Caco-2 (cell line): ENCODE results near the gene FILIP1. TPM values are rescaled to one million over a fixed set of nuclear protein-coding genes. Genes with fewer than 3 reads are reported as not detected.
A peak's percentile ranks its signal among the peaks of the same experiment; 100 is the strongest.

Experiments used
- BruUV-seq: library from RNA; stranded (reverse); fragments of 400-500 nt; replicated peaks from 2 replicates; lab custom pipeline; 2021; lab: Mats Ljungman, UMichigan
- CTCF ChIA-PET: fragments of 300-600 bp; sonication (Branson Sonifier 250); formaldehyde crosslinking; loops from one replicate; lab custom pipeline; 2022; ENCODE audit warnings: antibody characterized with exemption; lab: Charles Lee
- POLR2A ChIA-PET: fragments of 300-600 bp; sonication (Branson Sonifier 250); formaldehyde crosslinking; loops from one replicate; lab custom pipeline; 2022; ENCODE audit warnings: antibody characterized with exemption; lab: Charles Lee
- DNase-seq, 2 experiments: peaks; one replicate each; pipeline versions ENCODE4 v3.0.0 to v3.0.0-alpha.2; 2020 to 2022
- H3K27me3 ChIP-seq: replicated peaks from 2 replicates; pipeline ENCODE4 v1.6.0; 2011; ENCODE audit warnings: low read length; ENCODE audit not compliant: control insufficient read depth, insufficient read depth
- H3K36me3 ChIP-seq: 2 replicates; pipeline ENCODE4 v1.5.1; 2011; ENCODE audit warnings: low read length; ENCODE audit not compliant: control insufficient read depth, insufficient read depth
- H3K4me1 ChIP-seq: fragments of 250-450 bp; sonication (Bioruptor Pico); 2 replicates; pipeline ENCODE4 v1.5.1; 2020; ENCODE audit warnings: mild to moderate bottlenecking
- H3K4me3 ChIP-seq: 2 replicates; pipeline ENCODE4 v1.5.1; 2011; ENCODE audit warnings: low read depth, mild to moderate bottlenecking, control low read depth, low read length
- H3K9me3 ChIP-seq: fragments of 250-450 bp; sonication (Bioruptor Pico); 2 replicates; pipeline ENCODE4 v1.5.1; 2020; ENCODE audit warnings: mild to moderate bottlenecking, moderate library complexity
- H3K27ac Mint-ChIP-seq: one replicate; pipeline ENCODE4 v1.8.0; 2022; ENCODE audit warnings: mixed read lengths; ENCODE audit not compliant: unreplicated experiment
- H3K27me3 Mint-ChIP-seq: one replicate; pipeline ENCODE4 v1.8.0; 2022; ENCODE audit warnings: mixed read lengths; ENCODE audit not compliant: insufficient read depth, unreplicated experiment
- H3K36me3 Mint-ChIP-seq: one replicate; pipeline ENCODE4 v1.8.0; 2022; ENCODE audit warnings: mild to moderate bottlenecking, mixed read lengths; ENCODE audit not compliant: insufficient read depth, unreplicated experiment
- H3K4me1 Mint-ChIP-seq: one replicate; pipeline ENCODE4 v1.8.0; 2022; ENCODE audit warnings: low read depth, mixed read lengths; ENCODE audit not compliant: unreplicated experiment
- H3K4me3 Mint-ChIP-seq: one replicate; pipeline ENCODE4 v1.8.0; 2022; ENCODE audit warnings: mild to moderate bottlenecking, moderate library complexity, mixed read lengths; ENCODE audit not compliant: unreplicated experiment
- H3K9me3 Mint-ChIP-seq: one replicate; pipeline ENCODE4 v1.8.0; 2022; ENCODE audit warnings: mixed read lengths; ENCODE audit not compliant: unreplicated experiment
- CTCF ChIP-seq, 2 experiments: fragments of 200-600 bp in 1 of 2; IDR thresholded peaks; 1 replicate in 1 of 2; 2 replicates in 1 of 2; pipeline versions ENCODE4 v1.5.1 to v1.8.0; 2011 to 2022; ENCODE audit warnings: antibody characterized with exemption in 1 of 2, control low read depth in 1 of 2, inconsistent platforms in 1 of 2, low read depth in 1 of 2, low read length in 1 of 2, mild to moderate bottlenecking in 1 of 2, moderate library complexity in 1 of 2; ENCODE audit not compliant: insufficient read depth in 1 of 2, severe bottlenecking in 1 of 2, unreplicated experiment in 1 of 2
- intact Hi-C: fragments of 100-400 bp; cut with micrococcal nuclease; formaldehyde crosslinking; loops from one replicate; pipeline ENCODE4 v1.10.0; 2022; ENCODE audit not compliant: unreplicated experiment
- total RNA-seq: library from RNA; stranded (reverse); gene quantifications from 2 replicates; pipeline ENCODE4 v1.2.3, GENCODE V29; 2022

The FILIP1 gene
- total RNA-seq, 1 experiment from 2014 or later: 0.07 TPM

GRCh38 chr6:75370011-75370410 is 123.6 kb downstream of the FILIP1 start:
- ChIA-PET CTCF (interaction anchor here (1.3 kb wide), 1 partner anchor 176 kb away, joined by 3 read pairs; no protein-coding TSS in a partner anchor), POLR2A (no interaction called here)
- H3K4me3 Mint-ChIP-seq: no peak overlapping the region
- H3K4me1 Mint-ChIP-seq: no peaks in the 10 kb centered on the region
- DNase-seq: no peak
- intact Hi-C loops: no loop called here
- peaks cover 3% of the 10 kb centered on the region for H3K27me3 Mint-ChIP-seq
- no peak overlapping the region for H3K27ac Mint-ChIP-seq
- no peak overlapping the region for H3K4me3 ChIP-seq
- no peaks in the 10 kb centered on the region for H3K27me3 ChIP-seq
- no peak for TF ChIP-seq CTCF (IDR thresholded peaks at IDR 0.05; ENCODE audit: insufficient read depth in 1 of 2, low read depth in 1 of 2, low read length in 1 of 2, severe bottlenecking in 1 of 2, unreplicated experiment in 1 of 2)
- H3K36me3 Mint-ChIP-seq: no peaks in the 10 kb centered on the region
- H3K36me3 ChIP-seq: no peaks in the 10 kb centered on the region
- no TSS peak for BruUV-seq
- H3K9me3 ChIP-seq: no peaks in the 10 kb centered on the region
- H3K4me1 ChIP-seq: no peaks in the 10 kb centered on the region; the same call in 1 of the 2 replicates
- H3K9me3 Mint-ChIP-seq: peaks cover 12% of the 10 kb centered on the region

GRCh38 chr6:75368864-75369402 is 124.7 kb downstream of the FILIP1 start:
- ChIA-PET POLR2A (no interaction called here), CTCF (interaction anchor here (1.3 kb wide), 1 partner anchor 177 kb away, joined by 3 read pairs; no protein-coding TSS in a partner anchor)
- no peak for TF ChIP-seq CTCF (IDR thresholded peaks at IDR 0.05; ENCODE audit: insufficient read depth in 1 of 2, low read depth in 1 of 2, low read length in 1 of 2, severe bottlenecking in 1 of 2, unreplicated experiment in 1 of 2)
- Mint-ChIP-seq H3K4me3 (no peak overlapping the region), H3K36me3 (no peaks in the 10 kb centered on the region), H3K4me1 (no peaks in the 10 kb centered on the region), H3K9me3 (peaks cover 12% of the 10 kb centered on the region), H3K27me3 (peaks cover 3% of the 10 kb centered on the region), H3K27ac (no peak overlapping the region)
- intact Hi-C loops: loop anchor here (1.0 kb wide), 3 partner anchors 136 to 177 kb away; no protein-coding TSS in a partner anchor
- Histone ChIP-seq H3K27me3 (no peaks in the 10 kb centered on the region), H3K4me1 (no peaks in the 10 kb centered on the region; the same call in 1 of the 2 replicates), H3K4me3 (no peak overlapping the region), H3K36me3 (no peaks in the 10 kb centered on the region), H3K9me3 (no peaks in the 10 kb centered on the region)
- BruUV-seq: no TSS peak
- DNase-seq: no peak

- ChIA-PET POLR2A (no interaction called here), CTCF (interaction anchor here (1.0 kb wide), 2 partner anchors 156 to 178 kb away, joined by 8 to 9 read pairs; no protein-coding TSS in a partner anchor)
- intact Hi-C loops: loop anchor here (1.0 kb wide), 3 partner anchors 137 to 178 kb away; no protein-coding TSS in a partner anchor
- Histone ChIP-seq H3K4me1 (no peaks in the 10 kb centered on the region; the same call in 1 of the 2 replicates), H3K4me3 (no peak overlapping the region), H3K27me3 (no peaks in the 10 kb centered on the region), H3K36me3 (no peaks in the 10 kb centered on the region), H3K9me3 (no peaks in the 10 kb centered on the region)
- BruUV-seq: no TSS peak
- TF ChIP-seq CTCF (IDR thresholded peaks at IDR 0.05; ENCODE audit: insufficient read depth in 1 of 2, low read depth in 1 of 2, low read length in 1 of 2, severe bottlenecking in 1 of 2, unreplicated experiment in 1 of 2): peak; percentile 51 to 56
- Mint-ChIP-seq H3K4me3 (no peak overlapping the region), H3K4me1 (no peaks in the 10 kb centered on the region), H3K36me3 (no peaks in the 10 kb centered on the region), H3K27ac (no peak overlapping the region), H3K9me3 (peaks cover 12% of the 10 kb centered on the region), H3K27me3 (peaks cover 3% of the 10 kb centered on the region)
- DNase-seq: peak; percentile 50 to 65
These were observed 125.3 kb downstream of the FILIP1 start for GRCh38 chr6:75368151-75368779.
